ENCODE results near the gene LHCGR. TPM values are rescaled to one million over a fixed set of nuclear protein-coding genes. Genes with fewer than 3 reads are reported as not detected.

LHCGR gene
- total RNA-seq (2014; rRNA removed; shearing (Covaris generic)): not detected in 2 replicates

GRCh38 chr2:48755473-48755872, at the start of gene LHCGR:
Gene LHCGR, minus strand, starts transcription at chr2:48755724. Its CDS starts 53 bp downstream, at chr2:48755671.

Small RNAs within 50 kb of the gene (small RNA-seq; reads per million reads assigned to genes)
- gene ELOBP3: not detected

Other genes with a start within 250 kb of the LHCGR start
- 1.3 and 1.7 TPM in 2 replicates for gene STON1, start 225.6 kb downstream of the LHCGR start, total RNA-seq (2014; rRNA removed; shearing (Covaris generic))
- gene GTF2A1L, start 137.9 kb downstream of the LHCGR start, total RNA-seq (2014; rRNA removed; shearing (Covaris generic)): 0.08 TPM in 1 of 2 replicates, not detected in the other